ENCODE results near the gene SECISBP2L.

Gene SECISBP2L

GRCh38 chr15:48954538-48954937 lies 91.7 kb downstream of the SECISBP2L start:
- Histone ChIP-seq H3K9me3 (ENCODE audit: control insufficient read depth, insufficient read depth, low read length) (no peaks in the 10 kb centered on the region), H3K4me3 (ENCODE audit: low read depth, low read length) (no peak overlapping the region), H3K36me3 (ENCODE audit: control insufficient read depth, insufficient read depth, low read length) (no peaks in the 10 kb centered on the region), H3K27me3 (ENCODE audit: control insufficient read depth, insufficient read depth, low read length) (peaks cover 3% of the 10 kb centered on the region), H3K4me1 (ENCODE audit: control insufficient read depth, insufficient read depth, low read length) (peaks cover 5% of the 10 kb centered on the region), H3K9ac (ENCODE audit: low read depth, low read length) (no peak overlapping the region)

DNA sequence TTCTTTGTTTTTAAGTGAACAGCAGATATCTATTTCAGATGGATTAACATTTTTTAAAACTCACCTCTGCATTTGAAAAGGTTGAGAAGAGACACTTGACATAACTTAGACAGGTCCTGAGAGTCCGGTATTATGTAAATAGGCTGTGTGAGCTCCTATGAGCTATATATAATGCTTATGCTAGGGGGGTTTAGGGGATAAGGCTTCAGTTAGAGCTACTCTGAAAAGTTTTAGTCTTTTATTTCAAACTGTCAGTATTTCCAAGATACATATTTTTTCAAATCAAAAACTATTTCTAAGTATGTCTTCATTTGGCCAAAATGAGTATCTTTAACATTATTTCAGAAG lies 99.4 kb downstream of the SECISBP2L start:
- H3K9me3 ChIP-seq (ENCODE audit: control insufficient read depth, insufficient read depth, low read length) = no peaks in the 10 kb centered on the region
- no peak overlapping the region for H3K4me3 ChIP-seq (ENCODE audit: low read depth, low read length)
- no peaks in the 10 kb centered on the region for H3K36me3 ChIP-seq (ENCODE audit: control insufficient read depth, insufficient read depth, low read length)
- H3K27me3 ChIP-seq (ENCODE audit: control insufficient read depth, insufficient read depth, low read length) = no peaks in the 10 kb centered on the region
- H3K4me1 ChIP-seq (ENCODE audit: control insufficient read depth, insufficient read depth, low read length) = no peaks in the 10 kb centered on the region
- H3K9ac ChIP-seq (ENCODE audit: low read depth, low read length) = no peak overlapping the region

DNA sequence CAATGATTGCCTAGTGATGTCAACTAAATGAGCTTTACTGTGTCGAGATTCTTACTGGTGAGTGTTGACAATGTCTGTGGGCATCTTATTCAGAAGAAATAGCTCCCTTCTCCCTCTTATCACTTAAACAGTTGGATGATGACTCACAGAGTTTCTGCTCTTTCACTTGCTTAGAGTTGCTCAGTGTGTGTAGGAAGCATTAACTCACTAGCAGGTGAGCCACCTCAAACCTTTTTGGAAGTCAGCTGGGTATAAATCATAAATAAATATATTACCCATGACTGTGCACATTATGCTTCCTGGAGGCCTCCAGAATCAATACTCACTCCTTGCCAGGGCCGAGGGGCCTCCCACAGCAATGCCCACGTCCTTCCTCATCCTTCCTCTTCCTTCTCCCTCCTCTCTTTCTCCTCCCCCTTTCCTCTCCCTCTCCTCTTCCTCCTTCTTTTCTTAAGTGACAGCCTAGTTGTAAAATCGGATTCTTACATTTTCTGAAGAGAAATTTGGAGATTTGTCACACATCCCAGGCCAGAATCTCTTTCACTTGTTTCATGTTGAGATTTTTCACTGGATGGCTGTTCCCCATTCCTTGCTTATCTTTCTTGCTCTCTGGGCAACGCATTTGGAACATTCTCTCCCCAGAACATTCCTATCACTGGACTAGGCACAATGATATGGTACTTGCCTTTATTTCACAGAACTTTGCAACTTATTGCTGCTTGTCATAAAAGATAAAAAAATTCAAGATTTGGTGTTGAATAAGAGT lies 100.0 kb downstream of the SECISBP2L start:
- H3K4me3 ChIP-seq (ENCODE audit: low read depth, low read length) = no peak overlapping the region
- no peak overlapping the region for H3K9ac ChIP-seq (ENCODE audit: low read depth, low read length)
- no peaks in the 10 kb centered on the region for H3K27me3 ChIP-seq (ENCODE audit: control insufficient read depth, insufficient read depth, low read length)
- H3K4me1 ChIP-seq (ENCODE audit: control insufficient read depth, insufficient read depth, low read length) = no peaks in the 10 kb centered on the region
- no peaks in the 10 kb centered on the region for H3K36me3 ChIP-seq (ENCODE audit: control insufficient read depth, insufficient read depth, low read length)
- no peaks in the 10 kb centered on the region for H3K9me3 ChIP-seq (ENCODE audit: control insufficient read depth, insufficient read depth, low read length)

GRCh38 chr15:48945386-48945785 lies 100.9 kb downstream of the SECISBP2L start:
- no peaks in the 10 kb centered on the region for H3K4me1 ChIP-seq (ENCODE audit: control insufficient read depth, insufficient read depth, low read length)
- H3K9ac ChIP-seq (ENCODE audit: low read depth, low read length) = no peak overlapping the region
- no peaks in the 10 kb centered on the region for H3K9me3 ChIP-seq (ENCODE audit: control insufficient read depth, insufficient read depth, low read length)
- H3K36me3 ChIP-seq (ENCODE audit: control insufficient read depth, insufficient read depth, low read length) = no peaks in the 10 kb centered on the region
- H3K4me3 ChIP-seq (ENCODE audit: low read depth, low read length) = no peak overlapping the region
- no peaks in the 10 kb centered on the region for H3K27me3 ChIP-seq (ENCODE audit: control insufficient read depth, insufficient read depth, low read length)

DNA sequence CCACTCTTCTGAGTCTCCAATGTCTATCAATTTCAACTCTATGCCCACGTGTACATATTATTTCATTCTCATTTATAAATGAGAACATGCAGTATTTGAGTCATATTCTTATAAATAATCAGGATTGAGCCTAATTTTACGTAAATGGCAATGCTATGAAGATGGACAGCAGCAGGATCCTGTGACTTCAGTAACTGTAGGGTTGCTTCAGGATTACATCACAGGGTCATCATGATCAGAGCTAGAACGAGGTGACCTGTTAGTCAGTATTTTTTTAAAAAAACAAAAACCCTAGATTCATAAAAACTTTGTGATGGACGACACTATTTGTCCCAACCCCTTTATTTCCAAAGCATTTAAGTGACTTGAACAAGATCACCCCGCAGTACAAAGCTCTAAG lies 104.3 kb downstream of the SECISBP2L start:
- no peaks in the 10 kb centered on the region for H3K4me1 ChIP-seq (ENCODE audit: control insufficient read depth, insufficient read depth, low read length)
- no peak overlapping the region for H3K9ac ChIP-seq (ENCODE audit: low read depth, low read length)
- H3K4me3 ChIP-seq (ENCODE audit: low read depth, low read length) = no peak overlapping the region

DNA sequence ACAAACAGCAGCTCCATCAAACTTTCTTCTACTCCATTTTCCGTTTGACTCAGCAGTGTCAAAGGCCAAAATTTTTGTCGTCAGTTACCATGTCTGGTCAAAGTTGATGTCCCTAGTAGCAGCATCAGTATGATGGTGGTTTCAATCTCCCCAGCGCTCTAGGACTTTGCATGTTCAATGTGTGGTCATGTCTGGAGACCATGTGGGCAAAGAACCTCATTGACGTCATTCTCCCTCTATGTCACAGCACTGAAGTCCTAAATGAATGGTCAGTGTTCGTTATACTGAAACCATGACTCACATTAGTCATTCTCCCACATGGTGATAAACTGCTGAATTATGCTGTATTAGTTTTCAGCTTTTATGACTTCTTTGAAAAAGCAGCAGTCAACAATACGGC lies 105.7 kb downstream of the SECISBP2L start:
- no peak overlapping the region for H3K9ac ChIP-seq (ENCODE audit: low read depth, low read length)

More for the DNA sequence above, 104.3 kb downstream of the SECISBP2L start:
- Histone ChIP-seq H3K36me3 (ENCODE audit: control insufficient read depth, insufficient read depth, low read length) (no peaks in the 10 kb centered on the region), H3K27me3 (ENCODE audit: control insufficient read depth, insufficient read depth, low read length) (no peaks in the 10 kb centered on the region), H3K9me3 (ENCODE audit: control insufficient read depth, insufficient read depth, low read length) (no peaks in the 10 kb centered on the region)

GRCh38 chr15:48939648-48940047 lies 106.6 kb downstream of the SECISBP2L start:
- no peaks in the 10 kb centered on the region for H3K27me3 ChIP-seq (ENCODE audit: control insufficient read depth, insufficient read depth, low read length)
- H3K4me1 ChIP-seq (ENCODE audit: control insufficient read depth, insufficient read depth, low read length) = no peaks in the 10 kb centered on the region
- H3K9ac ChIP-seq (ENCODE audit: low read depth, low read length) = no peak overlapping the region
- H3K9me3 ChIP-seq (ENCODE audit: control insufficient read depth, insufficient read depth, low read length) = no peaks in the 10 kb centered on the region
- no peak overlapping the region for H3K4me3 ChIP-seq (ENCODE audit: low read depth, low read length)
- H3K36me3 ChIP-seq (ENCODE audit: control insufficient read depth, insufficient read depth, low read length) = no peaks in the 10 kb centered on the region

More for the DNA sequence above, 105.7 kb downstream of the SECISBP2L start:
- H3K36me3 ChIP-seq (ENCODE audit: control insufficient read depth, insufficient read depth, low read length) = no peaks in the 10 kb centered on the region
- H3K9me3 ChIP-seq (ENCODE audit: control insufficient read depth, insufficient read depth, low read length) = no peaks in the 10 kb centered on the region
- no peaks in the 10 kb centered on the region for H3K27me3 ChIP-seq (ENCODE audit: control insufficient read depth, insufficient read depth, low read length)
- H3K4me3 ChIP-seq (ENCODE audit: low read depth, low read length) = no peak overlapping the region
- H3K4me1 ChIP-seq (ENCODE audit: control insufficient read depth, insufficient read depth, low read length) = no peaks in the 10 kb centered on the region
